Spleen (tissue), 11 donors: ENCODE data around the gene SOX4. TPM values are rescaled to one million over a fixed set of nuclear protein-coding genes. Genes with fewer than 3 reads are reported as not detected.

Experiments
- DNase-seq: peaks from one replicate; pipeline ENCODE4 v3.0.0-alpha.2; 2020
- H3K27ac ChIP-seq, 8 donors: fragments of 200-600 bp; sonication (generic) in 7 of 8; 1 replicate in 4 of 8; 2 replicates in 4 of 8; pipeline versions ENCODE4 v1.5.0 to v1.8.0; 2016 to 2021; ENCODE audit warnings: inconsistent platforms in 4 of 8, mild to moderate bottlenecking in 4 of 8, moderate library complexity in 1 of 8
- H3K27me3 ChIP-seq, 7 donors: fragments of 200-600 bp; sonication (generic) in 6 of 7; replicated peaks in 1 of 7; 1 replicate in 4 of 7; 2 replicates in 3 of 7; pipeline versions ENCODE4 v1.5.0 to v1.8.0; 2016 to 2021; ENCODE audit warnings: inconsistent platforms in 3 of 7, mild to moderate bottlenecking in 1 of 7
- H3K36me3 ChIP-seq, 6 donors: fragments of 200-600 bp; sonication (generic) in 5 of 6; 1 replicate in 4 of 6; 2 replicates in 2 of 6; pipeline versions ENCODE4 v1.5.0 to v1.8.0; 2016 to 2021; ENCODE audit warnings: inconsistent platforms in 2 of 6
- H3K4me1 ChIP-seq, 6 donors: fragments of 200-600 bp; sonication (generic) in 5 of 6; 1 replicate in 3 of 6; 2 replicates in 3 of 6; pipeline versions ENCODE4 v1.5.0 to v1.8.0; 2016 to 2021; ENCODE audit warnings: inconsistent platforms in 3 of 6
- H3K4me3 ChIP-seq, 8 donors: fragments of 200-600 bp; sonication (generic) in 7 of 8; 1 replicate in 4 of 8; 2 replicates in 4 of 8; pipeline versions ENCODE4 v1.5.0 to v1.8.0; 2016 to 2021; ENCODE audit warnings: inconsistent platforms in 4 of 8, mild to moderate bottlenecking in 4 of 8, moderate library complexity in 2 of 8
- H3K9me3 ChIP-seq, 8 donors: fragments of 200-600 bp; sonication (generic) in 7 of 8; 1 replicate in 4 of 8; 2 replicates in 4 of 8; pipeline versions ENCODE4 v1.5.0 to v1.8.0; 2016 to 2021; ENCODE audit warnings: inconsistent platforms in 4 of 8
- CTCF ChIP-seq, 11 experiments: fragments of 200-600 bp in 7 of 11; fragments of 450-650 bp in 4 of 11; sonication (generic) in 4 of 11; IDR thresholded peaks in 8 of 11; conservative IDR thresholded peaks in 3 of 11; 1 replicate in 7 of 11; 2 replicates in 4 of 11; pipeline versions ENCODE4 v1.4.0 to v1.8.0; 2016 to 2021; ENCODE audit warnings: antibody characterized with exemption in 11 of 11, inconsistent platforms in 4 of 11, mild to moderate bottlenecking in 1 of 11
- POLR2A ChIP-seq, 3 donors: fragments of 450-650 bp; IDR thresholded peaks; one replicate each; pipeline ENCODE4 v1.5.1; 2017; ENCODE audit warnings: antibody characterized with exemption in 3 of 3, mild to moderate bottlenecking in 1 of 3
- POLR2AphosphoS5 ChIP-seq, 3 donors: sonication (generic); formaldehyde crosslinking; IDR thresholded peaks; one replicate each; pipeline ENCODE4 v1.5.1; 2017; ENCODE audit warnings: antibody characterized with exemption in 3 of 3
- WGBS, 5 donors: extraction: QIAGEN DNeasy Blood & Tissue Kit in 3 of 5; methylation state at CpG; one replicate each; pipeline versions ENCODE4 v1.1.5 to v1.1.7; 2013 to 2018; 5-methylcytosine and 5-hydroxymethylcytosine counted together
- intact Hi-C: fragments of 100-400 bp; cut with DNase I; formaldehyde crosslinking; loops from one replicate; pipeline ENCODE4 v1.15.0; 2023; ENCODE audit warnings: low total_unique reads
- polyA plus RNA-seq, 3 donors: library from polyadenylated mRNA; stranded (reverse); fragments of 200-250 nt; gene quantifications; one replicate each; pipeline ENCODE4 v1.2.1, GENCODE V29; 2013
- total RNA-seq, 7 donors: library from RNA; depleted of rRNA in 3 of 7; stranded (reverse); fragments of >200 nt in 3 of 7; fragmentation: NEBNext Ultra II Directional in 4 of 7; extraction: Animal tissue kit (Norgen Biotek cat#: 25700) in 4 of 7; gene quantifications; one replicate each; pipeline versions ENCODE4 v1.1.0 to v1.2.1, GENCODE V29; 2016 to 2021
- donor health status: healthy with polysubstance abuse.
- donor health status: DM: no; HTN: no; CAD: no; lungs with moderate emphysema.
- donor health status: DM: no; HTN: no; CAD: no.
- donor health status: Bipolar disorder and iron deficiency.
- donor health status: healthy.
- donor health status: DM: no; HTN: no; CAD: no.
- donor health status: DM: yes; HTN: yes; CAD: no.

SOX4 gene
- total and polyA plus RNA-seq, 10 donors = 4.9 to 11.1 (median 6.5) TPM

GRCh38 chr6:21597801-21598673 is 4.5 kb downstream of the SOX4 start:
- peaks cover 0 to 52% (median 5%) of the 10 kb centered on the region in 7 donors for H3K27me3 ChIP-seq
- DNase-seq = no peak
- peaks cover 2 to 56% (median 38%) of the 10 kb centered on the region in 6 donors for H3K4me1 ChIP-seq
- H3K9me3 ChIP-seq = no peaks in the 10 kb centered on the region
- TF ChIP-seq POLR2A (IDR thresholded peaks at IDR 0.05) (no peak), CTCF (IDR thresholded peaks at IDR 0.05 in 8 of 11, conservative IDR thresholded peaks at IDR 0.05 in 3 of 11) (no peak), POLR2AphosphoS5 (IDR thresholded peaks at IDR 0.05) (no peak)
- peak overlapping the region in 7 of 8 donors; percentile 8 to 87 (median 68) for H3K4me3 ChIP-seq
- intact Hi-C loops = no loop called here
- no peak overlapping the region for H3K27ac ChIP-seq
- WGBS, 5 donors = 4 to 11% (median 10%) methylated on average over 14 of the region's 14 CpGs
- H3K36me3 ChIP-seq = no peaks in the 10 kb centered on the region

DNA sequence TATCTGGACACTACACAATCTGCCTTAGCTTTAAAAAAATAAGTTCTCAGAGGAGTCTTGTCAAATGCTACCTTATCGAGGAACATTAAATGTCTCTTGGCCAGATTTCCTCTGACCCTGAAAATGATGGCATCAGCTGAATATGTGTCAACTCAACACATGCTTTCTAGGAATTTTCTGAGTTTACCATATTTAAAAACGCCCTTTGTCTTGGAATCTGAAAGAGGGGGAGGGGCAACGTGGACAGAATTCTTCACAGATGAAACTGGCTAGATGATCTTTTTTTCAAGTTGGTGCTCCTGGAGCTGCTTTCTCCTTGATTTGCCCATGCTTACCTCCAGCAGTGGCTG is 5.1 kb downstream of the SOX4 start:
- H3K27ac ChIP-seq = no peak overlapping the region
- peaks cover 0 to 50% (median 32%) of the 10 kb centered on the region in 6 donors for H3K4me1 ChIP-seq
- peaks cover 0 to 52% (median 5%) of the 10 kb centered on the region in 7 donors for H3K27me3 ChIP-seq
- no peak for DNase-seq
- intact Hi-C loops = no loop called here
- H3K9me3 ChIP-seq = no peaks in the 10 kb centered on the region
- TF ChIP-seq POLR2AphosphoS5 (IDR thresholded peaks at IDR 0.05) (no peak), CTCF (IDR thresholded peaks at IDR 0.05 in 8 of 11, conservative IDR thresholded peaks at IDR 0.05 in 3 of 11) (no peak), POLR2A (IDR thresholded peaks at IDR 0.05) (no peak)
- WGBS, 5 donors = 8 to 20% (median 20%) methylated on average over 3 of the region's 3 CpGs
- H3K36me3 ChIP-seq = no peaks in the 10 kb centered on the region
- H3K4me3 ChIP-seq = peak overlapping the region in 2 of 8 donors; percentile 69 to 87

- Histone ChIP-seq H3K9me3 (no peaks in the 10 kb centered on the region), H3K27me3 (peaks cover 0 to 51% (median 5%) of the 10 kb centered on the region in 7 donors), H3K4me1 (peaks cover 0 to 45% (median 29%) of the 10 kb centered on the region in 6 donors), H3K4me3 (no peak overlapping the region), H3K36me3 (no peaks in the 10 kb centered on the region), H3K27ac (no peak overlapping the region)
- intact Hi-C loops = no loop called here
- TF ChIP-seq POLR2A (IDR thresholded peaks at IDR 0.05) (no peak), CTCF (IDR thresholded peaks at IDR 0.05 in 8 of 11, conservative IDR thresholded peaks at IDR 0.05 in 3 of 11) (no peak), POLR2AphosphoS5 (IDR thresholded peaks at IDR 0.05) (no peak)
- 36 to 57% (median 43%) methylated on average over 3 of the region's 3 CpGs for WGBS, 5 donors
- DNase-seq = no peak
Measured at GRCh38 chr6:21599051-21599696, 5.6 kb downstream of the SOX4 start.
